GM12801 (cell line): ENCODE data around the gene MLLT3.

Experiments
- CTCF ChIP-seq: IDR thresholded peaks from one replicate; pipeline ENCODE4 v1.5.1; 2011; ENCODE audit warnings: control low read depth; ENCODE audit not compliant: insufficient read length; ENCODE audit errors: extremely low read depth

Gene MLLT3

GRCh38 chr9:20349568-20349967 lies 272.7 kb downstream of the MLLT3 start:
- TF ChIP-seq CTCF: no peak

GRCh38 chr9:20343325-20343724 lies 279.0 kb downstream of the MLLT3 start:
- no peak for TF ChIP-seq CTCF

GRCh38 chr9:20340511-20340861 lies 281.8 kb downstream of the MLLT3 start:
- no peak for TF ChIP-seq CTCF

GRCh38 chr9:20335668-20336332 lies 286.5 kb downstream of the MLLT3 start:
- TF ChIP-seq CTCF: no peak

GRCh38 chr9:20333991-20334390 lies 288.3 kb downstream of the MLLT3 start:
- TF ChIP-seq CTCF: no peak

- no peak for TF ChIP-seq CTCF
Measured at GRCh38 chr9:20331095-20331685, 291.1 kb downstream of the MLLT3 start.

- no peak for TF ChIP-seq CTCF
Measured at GRCh38 chr9:20330688-20331087, 291.6 kb downstream of the MLLT3 start.
